H1 (cell line): ENCODE data around the gene RFXAP. TPM values are rescaled to one million over a fixed set of nuclear protein-coding genes. Genes with fewer than 3 reads are reported as not detected.

Experiments used
- CTCF ChIA-PET: fragments of 300-600 bp; sonication (Branson Sonifier 250); formaldehyde crosslinking; loops from one replicate; lab custom pipeline; 2021; ENCODE audit not compliant: partially characterized antibody; lab: Charles Lee
- POLR2A ChIA-PET: fragments of 300-600 bp; sonication (Branson Sonifier 250); formaldehyde crosslinking; loops from one replicate; lab custom pipeline; 2021; ENCODE audit warnings: inconsistent platforms; ENCODE audit not compliant: partially characterized antibody; lab: Charles Lee
- DNase-seq, 2 experiments: peaks; one replicate each; pipeline versions ENCODE4 v3.0.0 to v3.0.0-alpha.2; 2010 to 2022; ENCODE audit warnings: low spot score in 2 of 2, low read depth in 1 of 2, mixed read lengths in 1 of 2
- FAIRE-seq: peaks from 2 replicates; lab custom pipeline; 2011; peaks lifted over from hg19 to GRCh38; lab: Jason Lieb, UNC
- H2AFZ ChIP-seq: 2 replicates; pipeline ENCODE4 v1.8.1; 2012; ENCODE audit warnings: low read length, inconsistent platforms
- H2AK5ac ChIP-seq: 2 replicates; pipeline ENCODE4 v1.6.1; 2013; ENCODE audit warnings: low read depth, low read length
- H2BK120ac ChIP-seq: replicated peaks from 2 replicates; pipeline ENCODE3; 2013; ENCODE audit warnings: low read depth, low read length, inconsistent platforms
- H2BK12ac ChIP-seq: 2 replicates; pipeline ENCODE4 v1.6.1; 2013; ENCODE audit warnings: low read depth, low read length
- H2BK15ac ChIP-seq: 2 replicates; pipeline ENCODE4 v1.6.1; 2013; ENCODE audit warnings: low read length
- H2BK20ac ChIP-seq: 2 replicates; pipeline ENCODE4 v1.6.1; 2013; ENCODE audit warnings: low read length
- H2BK5ac ChIP-seq: 2 replicates; pipeline ENCODE4 v1.6.1; 2013; ENCODE audit warnings: low read depth, low read length
- H3K14ac ChIP-seq: 2 replicates; pipeline ENCODE4 v1.6.1; 2013; ENCODE audit warnings: inconsistent platforms; ENCODE audit not compliant: insufficient read length
- H3K18ac ChIP-seq: 2 replicates; pipeline ENCODE4 v1.6.1; 2013; ENCODE audit warnings: low read length; ENCODE audit errors: extremely low read depth
- H3K23ac ChIP-seq: 2 replicates; pipeline ENCODE4 v1.6.1; 2013; ENCODE audit warnings: inconsistent platforms; ENCODE audit not compliant: insufficient read length
- H3K23me2 ChIP-seq: 2 replicates; pipeline ENCODE4 v1.6.1; 2013; ENCODE audit warnings: low read depth, low read length
- H3K27ac ChIP-seq: 2 replicates; pipeline ENCODE4 v1.6.1; 2011; ENCODE audit warnings: low read depth, low read length, inconsistent platforms
- H3K27me3 ChIP-seq, 4 experiments: replicated peaks in 1 of 4; 1 replicate in 1 of 4; 2 replicates in 3 of 4; pipeline versions ENCODE4 v1.6.1 to v1.8.1; 2011 to 2013; ENCODE audit warnings: low read length in 3 of 4, mild to moderate bottlenecking in 3 of 4, inconsistent platforms in 2 of 4, mixed read lengths in 2 of 4, moderate library complexity in 1 of 4; ENCODE audit not compliant: control insufficient read depth in 3 of 4, insufficient read depth in 3 of 4; ENCODE audit errors: extremely low read depth in 1 of 4
- H3K36me3 ChIP-seq, 4 experiments: 2 replicates each; pipeline versions ENCODE4 v1.6.1 to v1.8.1; 2011 to 2013; ENCODE audit warnings: mild to moderate bottlenecking in 4 of 4, low read length in 3 of 4, moderate library complexity in 2 of 4, control low read depth in 1 of 4, inconsistent platforms in 1 of 4; ENCODE audit not compliant: insufficient read depth in 4 of 4, control insufficient read depth in 2 of 4
- H3K4ac ChIP-seq: replicated peaks from 2 replicates; pipeline ENCODE3; 2013; ENCODE audit warnings: low read length, low read depth, mixed read lengths, inconsistent platforms; ENCODE audit not compliant: insufficient read length
- H3K4me1 ChIP-seq, 4 experiments: replicated peaks in 1 of 4; 1 replicate in 1 of 4; 2 replicates in 3 of 4; pipeline versions ENCODE4 v1.6.1 to v1.8.1; 2011 to 2013; ENCODE audit warnings: low read length in 3 of 4, inconsistent platforms in 2 of 4, mixed read lengths in 1 of 4; ENCODE audit not compliant: insufficient read depth in 4 of 4, control insufficient read depth in 3 of 4
- H3K4me2 ChIP-seq, 2 experiments: 2 replicates each; pipeline versions ENCODE4 v1.6.1 to v1.8.1; 2011 to 2013; ENCODE audit warnings: low read depth in 2 of 2, low read length in 2 of 2, control low read depth in 1 of 2, inconsistent platforms in 1 of 2, mild to moderate bottlenecking in 1 of 2; ENCODE audit not compliant: insufficient read depth in 1 of 2
- H3K4me3 ChIP-seq, 4 experiments: fragments of 200-600, 300-600 bp in 1 of 4; sonication (generic), shearing (Covaris generic), sonication (Bioruptor Twin) in 1 of 4; 2 replicates each; pipeline versions ENCODE4 v1.5.1 to v1.8.1; 2011 to 2016; ENCODE audit warnings: low read length in 4 of 4, low read depth in 3 of 4, control low read depth in 2 of 4, inconsistent platforms in 2 of 4, mild to moderate bottlenecking in 2 of 4, mixed read lengths in 1 of 4, moderate library complexity in 1 of 4; ENCODE audit not compliant: insufficient read depth in 2 of 4; ENCODE audit errors: extremely low read depth in 1 of 4
- H3K56ac ChIP-seq: replicated peaks from 2 replicates; pipeline ENCODE3; 2013; ENCODE audit warnings: low read depth, mild to moderate bottlenecking, mixed read lengths, low read length, inconsistent platforms; ENCODE audit not compliant: insufficient read length
- H3K79me1 ChIP-seq: 2 replicates; pipeline ENCODE4 v1.6.1; 2013; ENCODE audit warnings: low read depth, low read length, control low read depth
- H3K79me2 ChIP-seq, 2 experiments: 2 replicates each; pipeline versions ENCODE4 v1.6.1 to v1.8.1; 2012 to 2013; ENCODE audit warnings: low read length in 2 of 2, mild to moderate bottlenecking in 2 of 2, inconsistent platforms in 1 of 2; ENCODE audit not compliant: insufficient read depth in 2 of 2, control insufficient read depth in 1 of 2
- H3K9ac ChIP-seq, 4 experiments: replicated peaks in 1 of 4; 1 replicate in 1 of 4; 2 replicates in 3 of 4; pipeline versions ENCODE4 v1.6.1 to v1.8.1; 2011 to 2013; ENCODE audit warnings: low read depth in 3 of 4, low read length in 3 of 4, control low read depth in 2 of 4, mild to moderate bottlenecking in 2 of 4, moderate library complexity in 2 of 4, inconsistent platforms in 1 of 4; ENCODE audit errors: extremely low read depth in 1 of 4
- H3K9me3 ChIP-seq, 2 experiments: 2 replicates each; pipeline versions ENCODE4 v1.6.1 to v1.8.1; 2012 to 2013; ENCODE audit warnings: mild to moderate bottlenecking in 2 of 2, moderate library complexity in 2 of 2, control low read depth in 1 of 2, inconsistent platforms in 1 of 2, low read depth in 1 of 2, low read length in 1 of 2, mixed read lengths in 1 of 2; ENCODE audit not compliant: insufficient read depth in 2 of 2
- H4K20me1 ChIP-seq, 2 experiments: replicated peaks in 1 of 2; 2 replicates each; pipeline versions ENCODE3 to v1.8.1; 2011 to 2013; ENCODE audit warnings: inconsistent platforms in 2 of 2, low read length in 2 of 2, mild to moderate bottlenecking in 1 of 2; ENCODE audit not compliant: insufficient read depth in 2 of 2, control insufficient read depth in 1 of 2
- H4K5ac ChIP-seq: 2 replicates; pipeline ENCODE4 v1.6.1; 2013; ENCODE audit warnings: low read length, low read depth, mixed read lengths, inconsistent platforms; ENCODE audit not compliant: insufficient read length
- H4K8ac ChIP-seq: 2 replicates; pipeline ENCODE4 v1.8.0; 2013; ENCODE audit warnings: mild to moderate bottlenecking, moderate library complexity, low read length, inconsistent platforms; ENCODE audit not compliant: insufficient read depth; ENCODE audit errors: extremely low read depth
- H4K91ac ChIP-seq: replicated peaks from 2 replicates; pipeline ENCODE3; 2013; ENCODE audit warnings: low read length, mixed read lengths, inconsistent platforms; ENCODE audit not compliant: insufficient read length
- BACH1 ChIP-seq: IDR thresholded peaks from 2 replicates; pipeline ENCODE4 v1.6.1; 2012; ENCODE audit warnings: low read length, improper control_type of control experiment
- RAD21 ChIP-seq, 2 experiments: IDR thresholded peaks in 1 of 2; conservative IDR thresholded peaks in 1 of 2; 2 replicates each; pipeline ENCODE4 v1.6.1; 2011; ENCODE audit warnings: low read depth in 2 of 2, low read length in 2 of 2, improper control_type of control experiment in 1 of 2, inconsistent platforms in 1 of 2, mild to moderate bottlenecking in 1 of 2, moderate library complexity in 1 of 2
- WGBS, 2 experiments: shearing (Covaris generic) in 1 of 2; methylation state at CpG; one replicate each; pipeline versions ENCODE4 v1.1.6 to v1.1.7; 2013 to 2015; ENCODE audit warnings: low lambda C conversion rate in 2 of 2, mixed read lengths in 2 of 2, inconsistent platforms in 1 of 2, low coverage in 1 of 2, missing lambda C conversion rate in 1 of 2; ENCODE audit not compliant: insufficient replicate concordance in 2 of 2, insufficient coverage in 1 of 2, insufficient read length in 1 of 2; ENCODE audit errors: extremely low coverage in 1 of 2, missing lambda C conversion rate in 1 of 2; 5-methylcytosine and 5-hydroxymethylcytosine counted together
- polyA plus RNA-seq, 7 experiments: library from polyadenylated mRNA; depleted of rRNA in 3 of 7; stranded (reverse) in 5 of 7; unstranded in 2 of 7; fragments of >200 nt in 5 of 7; fragments of 200-250 nt in 2 of 7; gene quantifications; 1 replicate in 5 of 7; 2 replicates in 1 of 7; 4 replicates in 1 of 7; pipeline versions ENCODE4 v1.2.1 to v1.2.3, GENCODE V29; 2011 to 2013; ENCODE audit warnings: missing spikeins in 2 of 7, mixed read lengths in 2 of 7
- total RNA-seq: library from RNA; stranded (reverse); fragmentation: NEBNext Ultra II Directional; extraction: Animal tissue kit (Norgen Biotek cat#: 25700); gene quantifications from 2 replicates; pipeline ENCODE4 v1.2.1, GENCODE V29; 2021
- TF ChIP-seq, protein P1 (sequence below): IDR thresholded peaks from 2 replicates; pipeline ENCODE4 v1.6.1; 2011; ENCODE audit warnings: low read depth, mild to moderate bottlenecking, low read length; ENCODE audit not compliant: insufficient read depth
- TF ChIP-seq, protein P2 (sequence below), 3 experiments: IDR thresholded peaks; 1 replicate in 2 of 3; 2 replicates in 1 of 3; pipeline versions ENCODE4 v1.5.1 to v1.6.1; 2011; ENCODE audit warnings: low read length in 3 of 3, mild to moderate bottlenecking in 3 of 3, inconsistent platforms in 2 of 3, low read depth in 1 of 3, moderate library complexity in 1 of 3; ENCODE audit not compliant: insufficient read depth in 1 of 3; ENCODE audit errors: control extremely low read depth in 1 of 3

RFXAP gene
- total and polyA plus RNA-seq, 2 of the 8 experiments (the other 6 are each of a cell fraction or from before 2014, with no cell fraction given): 5.2 to 11.5 TPM

DNA sequence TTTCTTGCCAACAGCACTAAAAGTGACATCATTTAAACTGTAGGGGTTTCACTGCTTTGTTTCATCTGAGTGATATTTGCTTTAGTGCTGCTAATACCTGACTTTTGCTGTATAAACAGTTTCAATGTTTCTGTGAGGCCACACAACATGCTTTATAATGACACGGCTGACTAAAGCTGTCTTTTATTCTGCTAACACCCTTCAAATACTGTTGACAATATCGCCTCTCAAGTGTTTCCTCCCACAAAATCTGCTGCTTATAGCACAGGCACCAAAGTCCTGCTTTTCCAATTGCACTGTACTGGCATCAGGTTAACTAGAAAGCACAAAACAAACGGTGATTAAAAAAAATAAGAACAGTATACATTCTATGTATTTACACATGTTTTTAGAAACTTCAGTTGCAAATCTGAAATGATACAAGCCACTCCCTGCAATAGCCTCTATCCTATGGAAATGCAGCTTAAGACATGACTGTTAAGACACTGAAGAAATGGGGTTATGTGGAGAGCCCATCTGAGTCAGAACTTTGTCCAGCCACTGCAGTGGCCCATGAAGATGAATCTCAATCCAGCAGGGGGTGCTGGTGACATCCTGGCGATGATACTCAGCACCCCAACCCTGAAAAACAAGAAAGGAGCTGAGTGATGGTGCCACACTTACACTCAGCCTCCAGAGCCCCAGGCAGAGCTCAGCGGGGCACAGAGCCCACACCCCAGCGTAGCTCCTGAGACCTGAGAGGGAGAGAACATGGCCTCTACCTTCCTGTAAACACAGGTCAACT, 29.4 kb downstream of the RFXAP start:
- CTCF ChIA-PET: interaction anchor here (0.7 to 7.5 kb wide), 19 partner anchors 9 to 716 kb away, joined by 3 to 85 read pairs (median 5); partner anchors contain the start of gene ALG5
- no peak overlapping the region for H3K56ac ChIP-seq
- no peak overlapping the region; a peak in 1 of 7 replicates for H3K9ac ChIP-seq
- no peaks in the 10 kb centered on the region for H3K9me3 ChIP-seq
- H3K4me2 ChIP-seq: no peak overlapping the region
- H2AK5ac ChIP-seq: no peak overlapping the region
- no peak overlapping the region for H4K8ac ChIP-seq
- no peak overlapping the region for H3K4me3 ChIP-seq
- POLR2A ChIA-PET: interaction anchor here (0.6 to 1.1 kb wide), 3 partner anchors 10 to 411 kb away, joined by 3 to 4 read pairs (median 3); no protein-coding TSS in a partner anchor
- H2BK5ac ChIP-seq: no peak overlapping the region
- H4K5ac ChIP-seq: no peak overlapping the region
- H3K36me3 ChIP-seq: no peaks in the 10 kb centered on the region
- no peaks in the 10 kb centered on the region for H4K20me1 ChIP-seq
- H4K91ac ChIP-seq: no peak overlapping the region
- peak in 1 of 2 experiments; percentile 55 for DNase-seq
- H2BK120ac ChIP-seq: no peak overlapping the region
- no peak overlapping the region for H2BK20ac ChIP-seq
- H2AFZ ChIP-seq: no peak overlapping the region; the same call in 1 of the 2 replicates
- H3K23me2 ChIP-seq: no peaks in the 10 kb centered on the region
- no peaks in the 10 kb centered on the region for H3K27me3 ChIP-seq
- H3K23ac ChIP-seq: no peak overlapping the region
- H3K4me1 ChIP-seq: no peaks in the 10 kb centered on the region
- H3K79me1 ChIP-seq: no peaks in the 10 kb centered on the region
- no peak for FAIRE-seq
- H3K18ac ChIP-seq: no peak overlapping the region
- H3K79me2 ChIP-seq: no peaks in the 10 kb centered on the region
- no peak overlapping the region for H3K4ac ChIP-seq
- H3K27ac ChIP-seq: no peak overlapping the region
- no peak overlapping the region for H2BK15ac ChIP-seq
- TF ChIP-seq, protein P1, sequence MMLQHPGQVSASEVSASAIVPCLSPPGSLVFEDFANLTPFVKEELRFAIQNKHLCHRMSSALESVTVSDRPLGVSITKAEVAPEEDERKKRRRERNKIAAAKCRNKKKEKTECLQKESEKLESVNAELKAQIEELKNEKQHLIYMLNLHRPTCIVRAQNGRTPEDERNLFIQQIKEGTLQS: no peak
- TF ChIP-seq, protein P2, sequence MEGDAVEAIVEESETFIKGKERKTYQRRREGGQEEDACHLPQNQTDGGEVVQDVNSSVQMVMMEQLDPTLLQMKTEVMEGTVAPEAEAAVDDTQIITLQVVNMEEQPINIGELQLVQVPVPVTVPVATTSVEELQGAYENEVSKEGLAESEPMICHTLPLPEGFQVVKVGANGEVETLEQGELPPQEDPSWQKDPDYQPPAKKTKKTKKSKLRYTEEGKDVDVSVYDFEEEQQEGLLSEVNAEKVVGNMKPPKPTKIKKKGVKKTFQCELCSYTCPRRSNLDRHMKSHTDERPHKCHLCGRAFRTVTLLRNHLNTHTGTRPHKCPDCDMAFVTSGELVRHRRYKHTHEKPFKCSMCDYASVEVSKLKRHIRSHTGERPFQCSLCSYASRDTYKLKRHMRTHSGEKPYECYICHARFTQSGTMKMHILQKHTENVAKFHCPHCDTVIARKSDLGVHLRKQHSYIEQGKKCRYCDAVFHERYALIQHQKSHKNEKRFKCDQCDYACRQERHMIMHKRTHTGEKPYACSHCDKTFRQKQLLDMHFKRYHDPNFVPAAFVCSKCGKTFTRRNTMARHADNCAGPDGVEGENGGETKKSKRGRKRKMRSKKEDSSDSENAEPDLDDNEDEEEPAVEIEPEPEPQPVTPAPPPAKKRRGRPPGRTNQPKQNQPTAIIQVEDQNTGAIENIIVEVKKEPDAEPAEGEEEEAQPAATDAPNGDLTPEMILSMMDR (IDR thresholded peaks at IDR 0.05; ENCODE audit: control extremely low read depth in 1 of 3, insufficient read depth in 1 of 3, low read depth in 1 of 3, low read length in 3 of 3): peak; percentile 40 to 50 (median 43)
- no peak for TF ChIP-seq BACH1
- TF ChIP-seq RAD21 (IDR thresholded peaks at IDR 0.05 in 1 of 2, conservative IDR thresholded peaks at IDR 0.05 in 1 of 2; ENCODE audit: low read depth in 2 of 2, low read length in 2 of 2): peak; percentile 36 to 56; a peak in 2 of 4 replicates
- 87% methylated on average over 6 of the region's 6 CpGs; no CpG with 5 or more reads in 1 of the 2 experiments for WGBS, 2 experiments
- no peak overlapping the region for H2BK12ac ChIP-seq
- no peak overlapping the region for H3K14ac ChIP-seq
